ENCODE data around the gene ETF1.
A peak's percentile ranks its signal among the peaks of the same experiment; 100 is the strongest.

ETF1 gene

DNA sequence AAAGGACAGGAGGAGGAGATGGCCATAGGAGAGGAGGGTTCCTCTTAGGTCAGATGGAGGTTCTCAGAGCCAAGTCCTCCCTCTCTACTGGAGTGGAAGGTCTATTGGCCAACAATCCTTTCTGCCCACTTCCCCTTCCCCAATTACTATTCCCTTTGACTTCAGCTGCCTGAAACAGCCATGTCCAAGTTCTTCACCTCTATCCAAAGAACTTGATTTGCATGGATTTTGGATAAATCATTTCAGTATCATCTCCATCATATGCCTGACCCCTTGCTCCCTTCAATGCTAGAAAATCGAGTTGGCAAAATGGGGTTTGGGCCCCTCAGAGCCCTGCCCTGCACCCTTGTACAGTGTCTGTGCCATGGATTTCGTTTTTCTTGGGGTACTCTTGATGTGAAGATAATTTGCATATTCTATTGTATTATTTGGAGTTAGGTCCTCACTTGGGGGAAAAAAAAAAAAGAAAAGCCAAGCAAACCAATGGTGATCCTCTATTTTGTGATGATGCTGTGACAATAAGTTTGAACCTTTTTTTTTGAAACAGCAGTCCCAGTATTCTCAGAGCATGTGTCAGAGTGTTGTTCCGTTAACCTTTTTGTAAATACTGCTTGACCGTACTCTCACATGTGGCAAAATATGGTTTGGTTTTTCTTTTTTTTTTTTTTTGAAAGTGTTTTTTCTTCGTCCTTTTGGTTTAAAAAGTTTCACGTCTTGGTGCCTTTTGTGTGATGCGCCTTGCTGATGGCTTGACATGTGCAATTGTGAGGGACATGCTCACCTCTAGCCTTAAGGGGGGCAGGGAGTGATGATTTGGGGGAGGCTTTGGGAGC, 74.7 kb downstream of the ETF1 start:
- no peak for DNase-seq (ENCODE audit: low spot score)
- TF ChIP-seq, protein P1, sequence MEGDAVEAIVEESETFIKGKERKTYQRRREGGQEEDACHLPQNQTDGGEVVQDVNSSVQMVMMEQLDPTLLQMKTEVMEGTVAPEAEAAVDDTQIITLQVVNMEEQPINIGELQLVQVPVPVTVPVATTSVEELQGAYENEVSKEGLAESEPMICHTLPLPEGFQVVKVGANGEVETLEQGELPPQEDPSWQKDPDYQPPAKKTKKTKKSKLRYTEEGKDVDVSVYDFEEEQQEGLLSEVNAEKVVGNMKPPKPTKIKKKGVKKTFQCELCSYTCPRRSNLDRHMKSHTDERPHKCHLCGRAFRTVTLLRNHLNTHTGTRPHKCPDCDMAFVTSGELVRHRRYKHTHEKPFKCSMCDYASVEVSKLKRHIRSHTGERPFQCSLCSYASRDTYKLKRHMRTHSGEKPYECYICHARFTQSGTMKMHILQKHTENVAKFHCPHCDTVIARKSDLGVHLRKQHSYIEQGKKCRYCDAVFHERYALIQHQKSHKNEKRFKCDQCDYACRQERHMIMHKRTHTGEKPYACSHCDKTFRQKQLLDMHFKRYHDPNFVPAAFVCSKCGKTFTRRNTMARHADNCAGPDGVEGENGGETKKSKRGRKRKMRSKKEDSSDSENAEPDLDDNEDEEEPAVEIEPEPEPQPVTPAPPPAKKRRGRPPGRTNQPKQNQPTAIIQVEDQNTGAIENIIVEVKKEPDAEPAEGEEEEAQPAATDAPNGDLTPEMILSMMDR (IDR thresholded peaks at IDR 0.05; ENCODE audit: extremely low read depth, missing control alignments) = no peak

DNA sequence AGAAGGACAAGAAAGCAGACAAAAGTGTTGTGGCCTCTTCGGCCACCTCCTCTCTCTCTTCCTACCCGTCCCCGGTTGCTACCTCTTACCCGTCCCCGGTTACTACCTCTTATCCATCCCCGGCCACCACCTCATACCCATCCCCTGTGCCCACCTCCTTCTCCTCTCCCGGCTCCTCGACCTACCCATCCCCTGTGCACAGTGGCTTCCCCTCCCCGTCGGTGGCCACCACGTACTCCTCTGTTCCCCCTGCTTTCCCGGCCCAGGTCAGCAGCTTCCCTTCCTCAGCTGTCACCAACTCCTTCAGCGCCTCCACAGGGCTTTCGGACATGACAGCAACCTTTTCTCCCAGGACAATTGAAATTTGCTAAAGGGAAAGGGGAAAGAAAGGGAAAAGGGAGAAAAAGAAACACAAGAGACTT, 75.3 kb downstream of the ETF1 start:
- TF ChIP-seq, protein P1 (IDR thresholded peaks at IDR 0.05; ENCODE audit: extremely low read depth, missing control alignments) = no peak
- no peak for DNase-seq (ENCODE audit: low spot score)

DNA sequence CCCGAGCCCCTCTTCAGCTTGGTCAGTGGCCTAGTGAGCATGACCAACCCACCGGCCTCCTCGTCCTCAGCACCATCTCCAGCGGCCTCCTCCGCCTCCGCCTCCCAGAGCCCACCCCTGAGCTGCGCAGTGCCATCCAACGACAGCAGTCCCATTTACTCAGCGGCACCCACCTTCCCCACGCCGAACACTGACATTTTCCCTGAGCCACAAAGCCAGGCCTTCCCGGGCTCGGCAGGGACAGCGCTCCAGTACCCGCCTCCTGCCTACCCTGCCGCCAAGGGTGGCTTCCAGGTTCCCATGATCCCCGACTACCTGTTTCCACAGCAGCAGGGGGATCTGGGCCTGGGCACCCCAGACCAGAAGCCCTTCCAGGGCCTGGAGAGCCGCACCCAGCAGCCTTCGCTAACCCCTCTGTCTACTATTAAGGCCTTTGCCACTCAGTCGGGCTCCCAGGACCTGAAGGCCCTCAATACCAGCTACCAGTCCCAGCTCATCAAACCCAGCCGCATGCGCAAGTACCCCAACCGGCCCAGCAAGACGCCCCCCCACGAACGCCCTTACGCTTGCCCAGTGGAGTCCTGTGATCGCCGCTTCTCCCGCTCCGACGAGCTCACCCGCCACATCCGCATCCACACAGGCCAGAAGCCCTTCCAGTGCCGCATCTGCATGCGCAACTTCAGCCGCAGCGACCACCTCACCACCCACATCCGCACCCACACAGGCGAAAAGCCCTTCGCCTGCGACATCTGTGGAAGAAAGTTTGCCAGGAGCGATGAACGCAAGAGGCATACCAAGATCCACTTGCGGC, 75.9 kb downstream of the ETF1 start:
- TF ChIP-seq, protein P1 (IDR thresholded peaks at IDR 0.05; ENCODE audit: extremely low read depth, missing control alignments) = no peak
- no peak for DNase-seq (ENCODE audit: low spot score)

DNA sequence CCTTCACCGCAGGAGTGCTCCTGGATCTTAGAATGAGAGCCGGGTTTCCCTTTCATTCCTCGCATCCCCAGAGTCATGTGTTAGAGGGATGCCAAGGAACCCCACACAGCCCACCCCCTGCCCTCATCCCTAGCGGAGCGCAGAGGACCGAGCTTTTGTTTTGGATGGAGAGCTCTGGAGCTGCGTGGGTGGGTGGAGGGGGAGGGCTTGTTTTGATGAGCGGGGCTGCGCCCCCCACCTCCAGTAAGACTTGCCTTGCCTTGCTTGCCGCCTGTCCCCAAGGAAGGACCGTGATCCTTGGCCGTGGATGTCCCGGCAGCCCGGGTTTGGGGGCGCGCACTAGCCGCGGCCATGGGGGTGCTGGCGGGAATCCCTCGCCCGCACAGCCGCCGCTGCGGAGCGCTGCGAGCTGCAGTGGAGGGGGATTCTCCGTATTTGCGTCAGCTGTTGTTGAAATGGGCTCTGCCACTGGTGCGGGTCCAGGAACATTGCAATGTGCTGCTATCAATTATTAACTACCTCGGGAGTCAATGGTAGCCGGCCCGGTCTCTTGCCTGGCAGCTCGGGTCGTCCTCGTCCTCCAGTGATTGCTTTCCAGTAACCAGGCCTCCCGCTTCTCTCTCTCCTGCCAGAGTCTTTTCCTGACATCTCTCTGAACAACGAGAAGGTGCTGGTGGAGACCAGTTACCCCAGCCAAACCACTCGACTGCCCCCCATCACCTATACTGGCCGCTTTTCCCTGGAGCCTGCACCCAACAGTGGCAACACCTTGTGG, 76.7 kb downstream of the ETF1 start:
- TF ChIP-seq, protein P1 (IDR thresholded peaks at IDR 0.05; ENCODE audit: extremely low read depth, missing control alignments) = no peak
- no peak for DNase-seq (ENCODE audit: low spot score)

DNA sequence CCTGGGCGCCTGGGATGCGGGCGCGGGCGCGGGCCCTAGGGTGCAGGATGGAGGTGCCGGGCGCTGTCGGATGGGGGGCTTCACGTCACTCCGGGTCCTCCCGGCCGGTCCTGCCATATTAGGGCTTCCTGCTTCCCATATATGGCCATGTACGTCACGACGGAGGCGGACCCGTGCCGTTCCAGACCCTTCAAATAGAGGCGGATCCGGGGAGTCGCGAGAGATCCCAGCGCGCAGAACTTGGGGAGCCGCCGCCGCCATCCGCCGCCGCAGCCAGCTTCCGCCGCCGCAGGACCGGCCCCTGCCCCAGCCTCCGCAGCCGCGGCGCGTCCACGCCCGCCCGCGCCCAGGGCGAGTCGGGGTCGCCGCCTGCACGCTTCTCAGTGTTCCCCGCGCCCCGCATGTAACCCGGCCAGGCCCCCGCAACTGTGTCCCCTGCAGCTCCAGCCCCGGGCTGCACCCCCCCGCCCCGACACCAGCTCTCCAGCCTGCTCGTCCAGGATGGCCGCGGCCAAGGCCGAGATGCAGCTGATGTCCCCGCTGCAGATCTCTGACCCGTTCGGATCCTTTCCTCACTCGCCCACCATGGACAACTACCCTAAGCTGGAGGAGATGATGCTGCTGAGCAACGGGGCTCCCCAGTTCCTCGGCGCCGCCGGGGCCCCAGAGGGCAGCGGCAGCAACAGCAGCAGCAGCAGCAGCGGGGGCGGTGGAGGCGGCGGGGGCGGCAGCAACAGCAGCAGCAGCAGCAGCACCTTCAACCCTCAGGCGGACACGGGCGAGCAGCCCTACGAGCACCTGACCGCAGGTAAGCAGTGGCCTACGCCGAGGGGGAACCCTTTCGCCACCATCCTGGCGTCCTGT, 77.5 kb downstream of the ETF1 start, which contains the start of gene EGR1:
Gene EGR1 (plus strand): TSS at position 219 of the 864 bp plus-strand sequence. CDS start 283 bp downstream, at position 502.
- TF ChIP-seq, protein P1 (IDR thresholded peaks at IDR 0.05; ENCODE audit: extremely low read depth, missing control alignments) = no peak

DNA sequence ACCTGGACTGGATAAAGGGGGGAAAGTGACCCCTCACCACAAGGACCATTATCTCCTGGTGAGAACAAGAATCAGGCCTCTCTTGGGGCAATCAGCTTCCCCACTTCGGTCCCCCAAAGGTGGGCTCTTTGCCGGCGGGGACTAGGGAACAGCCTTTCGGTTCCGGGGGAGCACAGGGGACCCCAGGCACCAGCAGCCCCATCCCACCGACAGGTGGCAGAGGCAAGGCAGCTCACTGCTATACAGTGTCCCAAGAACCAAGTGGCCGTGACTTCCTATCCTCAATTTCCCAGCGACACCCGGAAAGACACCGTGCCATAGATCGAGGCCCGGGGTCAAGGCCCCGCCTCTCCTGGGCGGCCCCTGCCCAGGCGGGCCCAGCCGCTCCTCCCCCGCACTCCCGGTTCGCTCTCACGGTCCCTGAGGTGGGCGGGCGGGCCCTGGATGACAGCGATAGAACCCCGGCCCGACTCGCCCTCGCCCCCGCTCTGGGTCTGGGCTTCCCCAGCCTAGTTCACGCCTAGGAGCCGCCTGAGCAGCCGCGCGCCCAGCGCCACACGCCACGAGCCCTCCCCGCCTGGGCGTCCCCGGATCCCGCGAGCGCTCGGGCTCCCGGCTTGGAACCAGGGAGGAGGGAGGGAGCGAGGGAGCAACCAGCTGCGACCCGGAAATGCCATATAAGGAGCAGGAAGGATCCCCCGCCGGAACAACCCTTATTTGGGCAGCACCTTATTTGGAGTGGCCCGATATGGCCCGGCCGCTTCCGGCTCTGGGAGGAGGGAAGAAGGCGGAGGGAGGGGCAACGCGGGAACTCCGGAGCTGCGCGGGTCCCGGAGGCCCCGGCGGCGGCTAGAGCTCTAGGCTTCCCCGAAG, 78.4 kb downstream of the ETF1 start:
- TF ChIP-seq, protein P1 (IDR thresholded peaks at IDR 0.05; ENCODE audit: extremely low read depth, missing control alignments) = no peak

More for the DNA sequence above, 77.5 kb downstream of the ETF1 start, which contains the start of gene EGR1:
- DNase-seq (ENCODE audit: low spot score) = peak; percentile 96

More for the DNA sequence above, 78.4 kb downstream of the ETF1 start:
- DNase-seq (ENCODE audit: low spot score) = peak; percentile 98
